ENCODE measurements around the gene COL9A3.

COL9A3 gene

DNA sequence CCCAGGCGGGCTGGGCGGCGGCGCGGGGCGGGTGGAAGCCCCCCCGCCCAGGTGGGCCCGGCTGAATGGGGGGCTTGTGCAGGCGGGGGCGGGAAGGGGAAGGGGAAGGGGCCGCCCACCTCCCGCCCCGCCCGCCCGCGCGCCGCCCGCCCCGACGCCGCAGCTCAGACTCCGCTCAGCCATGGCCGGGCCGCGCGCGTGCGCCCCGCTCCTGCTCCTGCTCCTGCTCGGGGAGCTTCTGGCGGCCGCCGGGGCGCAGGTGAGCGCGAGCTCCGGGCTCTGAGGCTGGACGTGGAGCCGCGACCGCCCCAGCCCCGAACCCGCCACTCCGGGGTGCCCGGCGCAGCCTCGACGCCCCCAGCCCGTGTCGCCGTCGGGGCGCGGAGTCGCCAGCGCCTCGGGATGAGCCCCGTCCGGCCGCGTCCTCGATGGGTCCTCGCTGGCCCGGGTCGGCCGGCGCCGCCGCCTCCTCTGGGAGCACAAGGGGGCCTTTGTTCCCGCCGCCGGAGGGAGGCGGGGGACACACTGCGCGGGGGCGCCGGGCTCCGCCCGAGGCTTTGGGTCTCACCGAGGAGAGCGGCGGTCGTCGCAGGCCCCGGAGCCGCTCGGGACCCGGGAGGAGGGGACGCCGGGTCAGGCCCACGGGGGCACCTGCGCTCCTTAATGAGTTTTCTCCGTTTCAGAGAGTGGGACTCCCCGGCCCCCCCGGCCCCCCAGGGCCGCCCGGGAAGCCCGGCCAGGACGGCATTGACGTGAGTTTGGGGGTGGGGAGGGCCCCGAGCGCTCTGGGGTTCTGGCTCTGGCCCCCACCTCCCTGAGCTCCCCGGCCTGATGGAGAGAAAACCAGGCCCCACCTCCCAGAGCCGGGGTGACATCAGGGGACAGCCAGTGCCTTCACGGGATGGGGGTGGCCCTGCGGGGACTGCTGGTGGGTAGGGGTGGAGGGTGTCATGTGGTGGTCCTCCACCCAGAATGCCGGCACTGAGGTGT, at the start of gene COL9A3:
COL9A3 (plus strand) TSS at position 167 of the 990 bp plus-strand sequence; CDS start at position 182, 15 bp downstream.
- DNase-seq (ENCODE audit: low spot score), result no peak

DNA sequence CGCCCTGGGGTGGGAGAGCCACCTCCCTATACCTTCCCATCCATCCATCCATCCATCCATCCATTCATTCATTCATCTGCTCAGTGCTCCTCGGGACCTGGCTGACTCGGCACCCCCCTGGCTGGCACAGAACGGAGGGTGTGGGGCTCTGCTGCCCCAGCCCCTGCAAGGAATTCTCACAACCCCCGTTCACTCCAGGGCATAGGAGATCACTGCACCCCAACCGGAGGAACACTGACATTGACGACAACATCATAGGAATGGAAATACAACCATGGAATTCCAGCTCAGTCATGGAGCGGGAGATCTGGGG, 48.7 kb upstream of the COL9A3 start:
- DNase-seq (ENCODE audit: low spot score), result no peak

DNA sequence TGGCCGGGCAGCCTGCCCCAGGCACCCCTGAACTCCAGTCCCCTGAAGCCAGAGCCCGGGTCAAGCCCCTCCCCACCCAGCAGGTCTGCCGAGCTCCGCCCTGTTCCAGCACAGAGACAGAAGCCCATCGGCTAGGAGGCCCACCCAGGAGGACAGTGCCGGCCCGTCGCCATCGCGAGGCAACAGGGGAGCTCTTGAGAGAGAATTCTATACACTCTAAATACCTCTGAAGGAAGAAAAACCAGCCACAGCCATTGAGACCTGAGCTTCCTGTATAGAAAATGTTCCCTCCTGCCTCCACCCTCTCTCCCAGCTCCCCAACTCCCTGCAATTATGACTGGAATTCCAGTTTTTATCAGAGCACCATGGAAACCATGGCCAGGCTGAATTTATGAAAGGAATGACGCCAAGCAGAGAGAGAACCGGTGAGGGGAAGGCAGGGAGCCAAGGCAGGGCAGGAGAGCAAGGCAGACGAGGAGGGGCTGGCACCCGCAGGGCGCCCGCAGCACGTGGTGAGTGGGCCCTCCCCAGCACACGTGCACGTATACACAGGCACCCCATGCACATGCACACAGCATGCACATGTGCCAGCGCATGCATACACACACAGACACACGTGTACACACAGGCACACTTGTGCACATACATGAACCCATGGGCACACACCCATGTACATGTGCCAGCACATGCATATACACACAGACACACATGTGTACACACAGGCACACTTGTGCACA, 48.1 kb upstream of the COL9A3 start:
- DNase-seq (ENCODE audit: low spot score), result no peak

DNA sequence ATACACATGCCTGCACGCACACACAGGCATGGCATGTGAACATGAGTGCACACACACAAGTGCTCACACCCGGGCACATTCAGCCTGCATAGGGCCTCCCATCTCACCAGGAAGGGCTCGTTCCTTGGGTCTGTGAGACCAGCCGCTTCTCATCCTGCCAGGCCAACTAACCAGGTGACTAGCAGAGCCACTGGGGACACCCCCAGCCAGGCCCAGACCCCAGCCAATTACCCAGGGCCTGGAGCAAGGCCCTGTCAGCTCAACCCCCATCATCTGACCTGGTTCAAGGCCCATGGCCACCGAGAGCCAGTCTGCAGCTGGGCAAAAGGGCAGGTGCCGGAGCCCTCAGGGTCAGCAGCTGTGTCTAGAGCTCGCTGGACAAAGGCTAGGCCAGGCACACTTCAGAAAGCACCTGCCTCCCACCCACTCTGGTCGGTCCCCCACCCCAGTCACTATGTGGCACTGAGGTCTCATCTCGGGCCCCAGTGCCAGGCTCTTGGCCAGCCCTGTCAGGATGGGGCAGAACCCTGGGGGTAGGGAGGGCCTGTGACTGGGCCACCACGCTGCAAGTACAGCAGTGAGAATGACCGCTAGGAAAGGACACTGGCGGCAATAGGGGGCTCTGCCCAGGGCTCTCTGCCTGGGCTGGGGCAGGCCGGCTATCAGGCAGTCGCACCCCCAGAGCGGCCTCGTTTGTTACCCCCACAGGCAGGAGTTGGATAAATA, 47.3 kb upstream of the COL9A3 start:
- DNase-seq (ENCODE audit: low spot score), result no peak

DNA sequence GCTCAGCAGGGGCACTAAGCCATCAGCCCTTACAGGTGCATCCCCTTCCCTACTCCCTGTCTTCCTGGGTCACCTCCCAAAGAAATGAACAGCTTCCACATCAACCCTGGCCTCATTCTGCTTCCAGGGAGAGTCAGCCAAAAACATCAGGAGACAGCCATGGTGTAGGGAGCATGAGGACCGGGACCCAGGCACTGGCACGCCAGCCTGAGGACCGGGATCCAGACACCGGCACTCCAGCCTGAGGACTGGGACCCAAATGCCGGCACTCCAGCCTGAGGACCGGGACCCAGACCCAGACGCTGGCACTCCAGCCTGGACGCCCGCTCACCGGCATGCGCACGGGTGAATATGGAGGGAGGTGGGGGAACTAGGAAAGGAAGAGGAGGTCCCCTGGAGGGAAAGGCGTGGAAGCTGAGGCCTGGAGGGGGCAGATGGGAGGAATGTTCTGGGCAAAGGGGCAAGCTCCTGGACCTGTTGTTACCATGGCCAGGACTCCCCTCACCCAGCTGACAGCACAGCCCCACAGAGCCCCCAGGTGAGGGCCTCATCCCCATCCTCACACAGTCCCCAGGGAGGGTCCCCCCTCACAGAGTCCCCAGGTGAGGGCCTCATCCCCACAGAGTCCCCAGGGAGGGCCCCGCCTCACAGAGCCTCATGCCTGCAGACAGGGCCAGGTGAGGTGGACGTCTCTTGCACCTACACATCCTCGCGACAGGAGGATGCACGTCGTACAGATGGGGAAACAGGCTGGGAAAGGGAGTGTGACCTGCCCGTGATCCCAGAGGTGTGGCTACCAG, 46.5 kb upstream of the COL9A3 start:
- DNase-seq (ENCODE audit: low spot score), result no peak

DNA sequence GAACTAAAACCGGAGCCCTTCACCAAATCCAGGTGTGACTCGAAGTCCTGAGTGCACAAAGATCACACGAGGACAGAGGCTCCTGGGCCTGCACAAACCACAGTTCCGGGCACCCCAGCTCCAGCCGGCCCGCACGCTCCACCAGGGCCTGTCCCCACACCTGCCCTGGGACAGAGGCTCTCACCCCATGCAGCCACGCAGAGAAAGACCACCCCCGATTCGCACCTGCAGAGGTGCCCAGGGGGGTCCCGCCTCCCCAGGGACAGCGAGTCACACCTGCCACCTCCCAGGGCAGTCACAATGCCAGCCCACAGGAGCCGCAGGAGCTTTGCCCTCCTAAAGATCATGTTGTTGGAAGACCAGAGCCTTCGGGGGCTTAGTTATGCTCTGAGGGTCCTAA, 45.9 kb upstream of the COL9A3 start:
- no peak for DNase-seq (ENCODE audit: low spot score)

DNA sequence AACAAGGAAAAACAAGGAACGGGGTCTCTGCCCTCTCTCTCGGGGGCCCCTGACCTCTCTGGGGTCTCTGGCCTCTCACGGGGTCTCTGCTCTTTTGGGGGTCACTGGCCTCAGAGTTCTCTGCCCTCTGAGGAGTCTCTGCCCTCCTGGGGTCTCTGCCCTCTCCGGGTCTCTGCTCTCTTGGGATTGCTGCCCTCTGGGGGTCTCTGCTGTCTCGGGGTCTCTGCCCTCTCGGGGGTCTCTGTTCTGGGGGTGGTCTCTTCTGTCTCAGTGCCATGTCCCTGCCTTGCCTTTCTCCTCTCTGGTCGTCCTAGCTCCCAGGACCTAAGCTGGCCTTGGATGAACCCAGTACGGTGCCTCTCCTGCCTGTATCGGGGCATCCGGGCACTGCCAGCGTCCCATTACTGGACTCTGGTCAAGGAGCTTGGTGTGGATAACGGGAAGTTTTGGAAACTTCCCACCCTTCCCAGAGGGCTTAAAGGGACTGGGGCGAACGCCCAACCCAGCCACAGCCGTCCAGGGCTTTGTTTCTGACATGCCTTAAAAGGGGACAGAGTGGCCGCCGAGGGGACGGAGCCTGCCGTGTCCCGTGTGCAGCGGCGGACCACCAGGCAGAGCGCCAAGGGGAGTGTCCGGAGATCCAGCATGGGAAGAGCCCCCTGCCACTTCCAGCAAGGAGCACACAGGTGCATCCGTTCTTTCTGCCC, 45.3 kb upstream of the COL9A3 start:
- no peak for DNase-seq (ENCODE audit: low spot score)

DNA sequence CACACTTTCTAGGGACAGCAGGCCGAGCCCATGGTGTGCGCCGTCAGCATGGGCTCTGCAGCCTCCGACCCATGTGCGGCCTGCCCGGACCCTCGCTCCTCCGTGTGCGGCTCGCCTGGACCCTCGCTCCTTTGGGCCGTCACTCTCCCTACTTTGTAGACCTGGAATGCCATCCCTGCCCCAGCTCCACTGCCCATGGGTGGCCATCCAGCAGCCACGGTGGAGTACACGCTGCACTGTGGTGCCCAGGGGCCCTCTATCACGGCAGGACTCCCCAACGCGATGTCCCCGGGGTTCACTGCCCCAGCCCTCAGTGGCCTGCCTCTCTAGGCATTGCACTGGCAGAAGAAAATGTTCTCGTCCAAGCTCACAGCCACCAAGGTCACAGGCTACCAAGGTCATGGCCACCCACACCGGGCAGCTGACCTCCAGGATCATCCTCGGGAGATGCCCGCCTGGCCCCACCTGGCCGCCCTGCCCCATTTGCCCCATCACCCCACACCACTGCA, 44.7 kb upstream of the COL9A3 start:
- DNase-seq (ENCODE audit: low spot score), result no peak

DNA sequence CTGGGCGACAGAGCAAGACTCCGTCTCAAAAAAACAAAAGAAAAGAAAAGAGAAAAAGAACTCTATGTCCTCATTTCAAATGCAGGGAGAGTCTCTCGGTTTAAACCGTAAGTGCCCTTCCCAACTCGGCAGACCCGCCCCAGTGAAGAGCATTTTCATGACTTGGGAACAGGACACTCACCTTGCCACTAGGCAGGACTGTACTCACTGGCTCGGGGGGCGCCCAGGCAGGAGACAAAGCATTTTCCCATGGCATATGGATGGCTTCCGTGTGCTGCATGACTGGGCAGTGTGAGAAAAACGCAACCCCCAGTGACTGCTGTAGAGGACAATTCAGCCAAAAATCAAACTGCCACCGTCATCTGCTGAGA, 44.2 kb upstream of the COL9A3 start:
- no peak for DNase-seq (ENCODE audit: low spot score)

DNA sequence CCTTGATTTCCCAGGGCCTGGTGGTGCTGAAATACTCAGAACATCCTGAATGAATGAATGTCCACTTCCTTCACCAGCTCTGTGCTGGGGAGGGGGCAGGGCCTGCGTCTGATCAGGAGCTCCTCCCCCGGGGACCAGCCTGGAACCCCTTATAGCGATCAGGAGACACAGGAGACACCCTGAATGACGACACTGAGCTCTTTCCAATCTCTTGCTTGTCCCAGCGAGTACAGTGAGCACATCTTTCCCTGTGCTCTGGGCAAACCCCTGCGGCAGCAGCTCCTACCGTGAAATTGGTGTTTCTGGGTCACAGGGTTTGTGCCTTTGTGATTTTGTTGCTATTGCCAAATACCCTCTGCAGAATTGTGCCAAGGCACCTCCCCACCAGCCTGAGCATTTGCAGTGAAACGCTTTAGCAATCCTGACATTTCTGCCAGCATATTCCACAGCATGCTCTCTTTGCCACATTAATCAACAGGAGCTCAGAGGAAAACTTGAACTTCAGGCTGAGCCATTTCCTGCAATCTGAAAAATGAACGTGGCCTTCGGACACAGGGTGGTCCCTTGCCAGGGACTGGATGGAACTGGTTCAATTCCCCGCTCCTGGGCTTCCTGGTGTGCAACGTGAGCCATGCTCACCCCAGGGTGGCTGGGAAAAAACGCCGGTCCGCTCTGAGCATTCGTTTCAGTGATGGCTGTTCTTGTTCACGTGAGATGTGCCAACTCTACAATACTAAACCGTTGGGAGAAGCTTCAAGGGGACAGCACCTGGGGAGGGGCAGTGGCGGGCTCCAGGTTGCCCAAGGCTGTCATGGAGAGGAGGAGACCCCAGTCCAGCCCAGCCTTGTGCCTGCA, 43.6 kb upstream of the COL9A3 start:
- DNase-seq (ENCODE audit: low spot score), result no peak

DNA sequence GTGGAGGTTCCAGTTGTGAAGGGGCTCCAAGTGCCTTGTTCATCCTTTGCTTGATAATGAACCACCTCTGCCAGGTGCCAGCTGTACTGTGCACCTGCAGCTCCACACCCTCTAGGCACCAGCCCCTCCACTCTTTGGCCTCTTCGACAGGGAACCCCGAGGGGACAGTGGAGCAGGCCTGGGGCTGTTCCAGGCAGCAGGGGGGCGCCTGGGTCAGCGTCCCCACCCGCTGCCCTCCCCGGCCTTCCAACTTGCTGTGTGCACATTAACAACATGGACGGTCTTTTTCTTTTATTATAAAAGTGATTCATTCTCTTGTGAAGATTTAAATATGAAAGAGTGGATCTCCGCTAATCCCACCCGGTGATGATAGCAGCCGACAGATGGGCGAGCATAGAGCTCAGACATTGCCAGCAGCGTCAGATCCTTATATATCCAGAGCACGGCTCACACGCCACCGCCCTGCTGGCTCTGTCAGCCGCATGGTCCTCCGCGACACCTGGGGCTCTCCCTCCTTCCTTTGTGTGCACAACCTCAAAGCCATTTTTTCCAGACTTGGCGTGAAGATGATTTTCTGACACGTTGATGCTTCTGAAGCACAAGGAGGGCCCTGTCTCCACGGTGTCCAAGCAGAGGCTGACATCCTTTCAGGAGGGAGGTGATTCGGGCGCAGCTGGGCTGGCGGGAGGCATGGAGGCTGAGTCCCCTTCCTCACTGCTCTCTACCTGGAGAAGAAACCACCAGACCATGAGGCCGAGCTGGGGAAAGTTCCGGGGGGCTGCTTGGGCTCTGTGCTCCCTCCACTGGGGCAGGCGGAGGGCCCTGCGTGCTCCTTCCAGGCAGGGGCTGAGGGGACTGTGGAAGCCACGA, 42.8 kb upstream of the COL9A3 start:
- DNase-seq (ENCODE audit: low spot score), result no peak

DNA sequence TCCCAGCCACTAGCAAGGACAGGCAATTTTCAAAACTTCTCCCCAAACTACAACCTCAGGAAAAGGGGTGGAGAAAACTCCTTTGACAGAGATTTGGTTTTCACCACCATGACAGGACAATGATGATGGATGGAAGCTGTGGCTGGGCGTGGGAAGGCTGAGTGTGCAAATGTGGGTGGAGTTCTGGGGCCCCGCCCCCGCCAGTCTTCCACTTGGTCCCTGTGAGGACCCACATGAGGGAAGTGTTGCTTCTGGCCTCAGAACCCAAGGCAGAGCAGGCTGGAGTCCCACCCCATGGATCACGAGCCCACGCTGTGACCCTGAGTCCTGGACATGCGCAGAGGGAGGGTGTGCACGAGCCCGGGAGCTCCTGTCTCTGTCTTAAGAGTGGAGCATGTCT, 42.1 kb upstream of the COL9A3 start:
- DNase-seq (ENCODE audit: low spot score), result no peak

DNA sequence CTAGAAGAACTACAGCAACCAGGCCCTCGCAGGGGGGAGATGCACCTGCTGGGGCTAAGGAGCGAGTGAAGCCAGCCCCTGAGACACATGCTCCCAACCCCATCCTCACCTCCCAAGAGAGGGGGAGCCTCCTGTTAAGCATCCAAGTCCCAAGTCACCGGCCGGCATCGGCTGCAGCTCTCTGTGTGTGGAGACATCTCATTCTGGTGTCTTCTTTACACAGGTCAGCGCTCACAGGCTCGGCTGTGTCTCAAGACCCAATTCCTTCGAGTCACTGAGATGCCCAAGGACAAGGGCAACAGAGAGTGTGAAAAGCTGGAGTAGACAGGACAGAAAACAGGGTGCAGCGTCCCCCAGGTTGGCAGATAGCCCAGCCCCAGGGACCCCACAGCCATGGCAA, 41.6 kb upstream of the COL9A3 start:
- no peak for DNase-seq (ENCODE audit: low spot score)

DNA sequence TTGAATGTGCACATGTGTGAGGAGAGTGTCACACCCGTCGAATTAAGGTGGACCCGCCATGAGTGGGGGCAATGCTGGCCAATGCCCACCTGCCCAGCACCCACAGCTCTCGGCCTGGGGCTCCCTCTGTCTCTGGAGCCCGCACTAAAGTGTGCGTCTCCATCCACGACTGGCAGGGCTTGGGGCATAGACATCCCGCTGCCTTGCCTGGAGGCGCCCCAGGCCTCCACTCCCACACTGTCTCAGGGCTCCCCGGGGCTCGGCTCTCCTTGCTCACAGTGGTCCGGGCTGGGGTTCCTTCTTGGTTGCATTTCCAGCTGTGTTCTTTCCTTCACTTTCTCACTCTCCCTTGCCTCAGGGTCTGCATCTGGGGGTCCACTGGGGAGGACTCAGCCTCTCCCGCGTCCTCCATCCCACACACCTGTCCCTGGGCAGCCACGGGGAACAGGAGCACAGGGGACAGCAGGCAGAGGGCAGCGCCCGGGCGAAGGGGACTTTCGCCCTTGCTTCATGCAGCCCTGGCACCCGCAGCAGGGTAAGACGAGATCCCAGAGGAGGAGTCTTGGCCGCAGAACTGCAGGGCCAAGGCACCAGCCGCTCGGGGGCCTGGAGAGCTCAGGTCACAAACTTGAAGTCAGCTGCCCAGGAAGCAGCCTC, 40.7 kb upstream of the COL9A3 start:
- DNase-seq (ENCODE audit: low spot score), result no peak

DNA sequence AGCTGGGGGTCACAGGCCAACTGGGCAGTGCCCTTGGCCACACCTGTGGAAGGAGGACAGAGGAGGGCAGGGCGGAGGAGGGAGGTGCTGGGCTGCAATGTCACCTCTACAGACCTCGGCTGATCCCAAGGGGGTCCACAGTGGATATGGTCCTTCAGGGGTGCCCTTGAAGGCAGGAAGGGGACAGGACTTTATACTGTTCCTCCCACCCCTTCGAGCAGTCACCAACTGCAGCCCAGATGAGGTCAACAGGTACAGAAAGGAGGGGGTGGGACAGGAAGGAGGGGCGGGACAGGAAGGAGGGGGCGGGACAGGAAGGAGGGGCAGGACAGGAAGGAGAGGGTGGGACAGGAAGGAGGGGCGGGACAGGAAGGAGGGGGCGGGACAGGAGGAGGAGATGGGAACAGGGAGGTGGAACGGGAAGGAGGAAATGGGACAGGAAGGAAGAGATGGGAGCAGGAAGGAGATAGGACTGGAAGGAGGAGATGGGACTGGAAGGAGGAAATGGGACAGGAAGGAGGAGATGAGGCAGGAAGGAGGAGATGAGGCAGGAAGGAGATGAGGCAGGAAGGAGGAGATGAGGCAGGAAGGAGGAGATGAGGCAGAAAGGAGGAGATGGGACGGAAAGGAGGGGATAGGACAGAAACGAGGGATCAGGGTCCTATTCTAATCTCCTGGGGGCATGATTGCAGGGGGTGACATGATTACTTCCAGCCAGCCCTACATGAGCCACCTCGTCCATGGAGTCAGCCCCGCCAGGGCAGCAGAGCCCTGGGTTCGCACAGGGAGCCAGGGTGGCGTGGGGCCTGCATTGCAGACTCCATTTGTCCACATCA, 39.9 kb upstream of the COL9A3 start:
- no peak for DNase-seq (ENCODE audit: low spot score)

DNA sequence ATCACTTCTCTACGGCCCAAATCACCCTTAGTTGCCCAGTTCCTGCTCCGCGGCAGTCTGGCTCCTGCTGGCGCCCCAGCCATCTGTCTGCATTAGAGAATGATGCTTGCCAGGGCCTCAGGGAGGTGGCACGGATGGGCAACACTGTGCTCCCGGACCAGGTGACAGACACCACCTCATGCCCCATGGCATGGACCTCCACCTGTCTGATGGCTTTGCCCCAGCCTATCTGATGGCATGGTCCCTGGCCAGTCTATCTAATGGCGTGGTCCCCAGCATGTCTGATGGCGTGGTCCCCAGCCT, 39.4 kb upstream of the COL9A3 start:
- no peak for DNase-seq (ENCODE audit: low spot score)

DNA sequence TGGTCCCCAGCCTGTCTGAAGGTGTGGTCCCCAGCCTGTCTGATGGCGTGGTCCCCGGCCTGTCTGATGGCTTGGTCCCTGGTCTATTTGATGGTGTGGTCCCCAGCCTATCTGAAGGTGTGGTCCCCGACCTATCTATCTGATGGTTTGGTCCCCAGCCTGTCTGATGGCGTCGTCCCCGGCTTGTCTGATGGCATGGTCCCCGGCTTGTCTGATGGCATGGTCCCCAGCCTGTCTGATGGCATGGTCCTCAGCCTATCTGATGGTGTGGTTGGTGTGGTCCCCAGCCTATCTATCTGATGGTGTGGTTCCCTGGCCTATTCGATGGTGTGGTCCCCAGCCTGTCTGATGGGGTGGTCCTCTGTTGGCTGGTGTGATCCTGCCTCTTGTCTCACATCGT, 38.8 kb upstream of the COL9A3 start:
- DNase-seq (ENCODE audit: low spot score), result no peak
